Esophagus muscularis mucosa (tissue), 4 donors: Measurements from ENCODE around the gene ADSS1. TPM values are rescaled to one million over a fixed set of nuclear protein-coding genes. Genes with fewer than 3 reads are reported as not detected.

Experiments used
- DNase-seq: peaks from one replicate; pipeline ENCODE4 v3.0.0-alpha.2; 2017; ENCODE audit errors: extremely low spot score
- H3K27ac ChIP-seq, 4 donors: fragments of 200-600 bp; sonication (generic); replicated peaks in 1 of 4; 1 replicate in 3 of 4; 2 replicates in 1 of 4; pipeline ENCODE4 v1.5.1; 2016 to 2019; ENCODE audit warnings: mild to moderate bottlenecking in 1 of 4
- H3K27me3 ChIP-seq, 4 donors: fragments of 200-600 bp; sonication (generic); one replicate each; pipeline versions ENCODE4 v1.5.1 to v1.6.0; 2016 to 2019
- H3K36me3 ChIP-seq, 4 donors: fragments of 200-600 bp; sonication (generic); one replicate each; pipeline ENCODE4 v1.5.1; 2016 to 2019
- H3K4me1 ChIP-seq, 4 donors: fragments of 200-600 bp; sonication (generic); one replicate each; pipeline ENCODE4 v1.5.1; 2016 to 2019
- H3K4me3 ChIP-seq, 4 donors: fragments of 200-600 bp; sonication (generic); 1 replicate in 2 of 4; 2 replicates in 2 of 4; pipeline ENCODE4 v1.5.1; 2016 to 2019; ENCODE audit warnings: mild to moderate bottlenecking in 4 of 4, moderate library complexity in 1 of 4
- H3K9me3 ChIP-seq, 4 donors: fragments of 200-600 bp; sonication (generic); 1 replicate in 3 of 4; 2 replicates in 1 of 4; pipeline ENCODE4 v1.5.1; 2016 to 2019
- CTCF ChIP-seq, 3 experiments: fragments of 200-600 bp in 2 of 3; fragments of 450-650 bp in 1 of 3; sonication (generic) in 2 of 3; IDR thresholded peaks; one replicate each; pipeline ENCODE4 v1.5.1; 2017 to 2019; ENCODE audit warnings: antibody characterized with exemption in 3 of 3, mild to moderate bottlenecking in 2 of 3, moderate library complexity in 1 of 3
- EP300 ChIP-seq: sonication (generic); formaldehyde crosslinking; IDR thresholded peaks from one replicate; pipeline ENCODE4 v1.6.1; 2017; ENCODE audit warnings: antibody characterized with exemption
- POLR2A ChIP-seq: fragments of 450-650 bp; IDR thresholded peaks from one replicate; pipeline ENCODE4 v1.6.1; 2017; ENCODE audit warnings: antibody characterized with exemption, moderate library complexity, mild to moderate bottlenecking, low read depth
- POLR2AphosphoS5 ChIP-seq, 2 donors: sonication (generic); formaldehyde crosslinking; IDR thresholded peaks; one replicate each; pipeline ENCODE4 v1.6.1; 2017; ENCODE audit warnings: antibody characterized with exemption in 2 of 2
- WGBS: methylation state at CpG from one replicate; pipeline ENCODE4 v1.1.5; 2018; 5-methylcytosine and 5-hydroxymethylcytosine counted together
- intact Hi-C: fragments of 100-400 bp; cut with DNase I; formaldehyde crosslinking; loops from one replicate; pipeline ENCODE4 v1.15.1; 2023
- total RNA-seq, 4 donors: library from RNA; depleted of rRNA; stranded (reverse); fragments of >200 nt; gene quantifications; one replicate each; pipeline versions ENCODE4 v1.1.0 to v1.2.1, GENCODE V29; 2016

Gene ADSS1
- total RNA-seq, 4 donors from 2014 or later: 4.3 to 7.9 (median 5.7) TPM

- intact Hi-C loops: no loop called here
- Histone ChIP-seq H3K4me3 (peak overlapping the region; percentile 77 to 99 (median 86)), H3K36me3 (peaks cover 31 to 43% (median 39%) of the 10 kb centered on the region in 4 donors), H3K27ac (peak overlapping the region in 3 of 4 donors; percentile 85 to 95 (median 92)), H3K27me3 (no peaks in the 10 kb centered on the region), H3K9me3 (no peaks in the 10 kb centered on the region), H3K4me1 (peaks cover 23 to 44% (median 39%) of the 10 kb centered on the region in 4 donors)
- no peak for DNase-seq
- 61% methylated on average over 12 of the region's 13 CpGs for WGBS
- TF ChIP-seq POLR2A (no peak), POLR2AphosphoS5 (IDR thresholded peaks at IDR 0.05) (no peak), EP300 (no peak), CTCF (IDR thresholded peaks at IDR 0.05) (no peak)
Measured at GRCh38 chr14:104754213-104754851, 30.3 kb downstream of the ADSS1 start.

- peaks cover 23 to 51% (median 44%) of the 10 kb centered on the region in 4 donors for H3K4me1 ChIP-seq
- H3K27me3 ChIP-seq: no peaks in the 10 kb centered on the region
- no peak overlapping the region for H3K27ac ChIP-seq
- 76% methylated on average over 7 of the region's 11 CpGs for WGBS
- H3K4me3 ChIP-seq: no peak overlapping the region
- TF ChIP-seq EP300 (no peak), POLR2A (no peak), CTCF (IDR thresholded peaks at IDR 0.05) (no peak), POLR2AphosphoS5 (IDR thresholded peaks at IDR 0.05) (no peak)
- intact Hi-C loops: no loop called here
- H3K9me3 ChIP-seq: no peaks in the 10 kb centered on the region
- DNase-seq: no peak
- peaks cover 38 to 55% (median 52%) of the 10 kb centered on the region in 4 donors for H3K36me3 ChIP-seq
Measured at GRCh38 chr14:104755621-104756020, 31.6 kb downstream of the ADSS1 start.

- H3K27me3 ChIP-seq: no peaks in the 10 kb centered on the region
- no peak overlapping the region for H3K4me3 ChIP-seq
- 78% methylated on average over 17 of the region's 27 CpGs for WGBS
- TF ChIP-seq POLR2AphosphoS5 (IDR thresholded peaks at IDR 0.05) (no peak), EP300 (no peak)
- H3K4me1 ChIP-seq: peaks cover 23 to 58% (median 49%) of the 10 kb centered on the region in 4 donors
- no peak overlapping the region for H3K27ac ChIP-seq
- no peaks in the 10 kb centered on the region for H3K9me3 ChIP-seq
- intact Hi-C loops: no loop called here
- H3K36me3 ChIP-seq: peaks cover 38 to 66% (median 60%) of the 10 kb centered on the region in 4 donors
- DNase-seq: no peak
Measured at GRCh38 chr14:104756477-104757237, 32.6 kb downstream of the ADSS1 start.

GRCh38 chr14:104757238-104757585 lies 33.2 kb downstream of the ADSS1 start:
- no peaks in the 10 kb centered on the region for H3K27me3 ChIP-seq
- peaks cover 38 to 71% (median 61%) of the 10 kb centered on the region in 4 donors for H3K36me3 ChIP-seq
- DNase-seq: no peak
- H3K27ac ChIP-seq: no peak overlapping the region
- intact Hi-C loops: no loop called here
- H3K9me3 ChIP-seq: no peaks in the 10 kb centered on the region
- TF ChIP-seq EP300: no peak
- no peak for TF ChIP-seq POLR2AphosphoS5 (IDR thresholded peaks at IDR 0.05)
- TF ChIP-seq POLR2A: no peak
- TF ChIP-seq CTCF (IDR thresholded peaks at IDR 0.05): no peak
- H3K4me1 ChIP-seq: peaks cover 18 to 53% (median 43%) of the 10 kb centered on the region in 4 donors
- H3K4me3 ChIP-seq: no peak overlapping the region
- WGBS: 41% methylated on average over 5 of the region's 10 CpGs

- Histone ChIP-seq H3K9me3 (no peaks in the 10 kb centered on the region), H3K4me1 (peaks cover 17 to 51% (median 41%) of the 10 kb centered on the region in 4 donors), H3K27ac (no peak overlapping the region), H3K4me3 (no peak overlapping the region), H3K36me3 (peaks cover 38 to 76% (median 61%) of the 10 kb centered on the region in 4 donors), H3K27me3 (no peaks in the 10 kb centered on the region)
- TF ChIP-seq EP300 (no peak), POLR2A (no peak), CTCF (IDR thresholded peaks at IDR 0.05) (no peak), POLR2AphosphoS5 (IDR thresholded peaks at IDR 0.05) (no peak)
- no peak for DNase-seq
- intact Hi-C loops: no loop called here
- WGBS: 93% methylated on average over 19 of the region's 19 CpGs
Measured at GRCh38 chr14:104757681-104758392, 33.8 kb downstream of the ADSS1 start.
